ENCODE measurements around the gene GARNL3.

GARNL3 gene

GRCh38 chr9:127283917-127284497 lies 19.4 kb downstream of the GARNL3 start:
- TF ChIP-seq CTCF (IDR thresholded peaks at IDR 0.05): no peak
- Histone ChIP-seq H3K27ac (no peak overlapping the region), H3K4me3 (no peak overlapping the region)
- no peak for DNase-seq (ENCODE audit: low spot score)

- Histone ChIP-seq H3K4me3 (no peak overlapping the region), H3K27ac (no peak overlapping the region)
- DNase-seq (ENCODE audit: low spot score): no peak
- TF ChIP-seq CTCF (IDR thresholded peaks at IDR 0.05): no peak
These were observed 21.4 kb downstream of the GARNL3 start for GRCh38 chr9:127285965-127286364.

- no peak for DNase-seq (ENCODE audit: low spot score)
- no peak overlapping the region for H3K4me3 ChIP-seq
- H3K27ac ChIP-seq: no peak overlapping the region
- no peak for TF ChIP-seq CTCF (IDR thresholded peaks at IDR 0.05)
These were observed 26.0 kb downstream of the GARNL3 start for GRCh38 chr9:127290561-127291065.

GRCh38 chr9:127291246-127291778 lies 26.7 kb downstream of the GARNL3 start:
- TF ChIP-seq CTCF (IDR thresholded peaks at IDR 0.05): no peak
- no peak for DNase-seq (ENCODE audit: low spot score)
- Histone ChIP-seq H3K27ac (no peak overlapping the region), H3K4me3 (no peak overlapping the region)

GRCh38 chr9:127292415-127292814 lies 27.8 kb downstream of the GARNL3 start:
- H3K4me3 ChIP-seq: no peak overlapping the region
- H3K27ac ChIP-seq: no peak overlapping the region
- no peak for TF ChIP-seq CTCF (IDR thresholded peaks at IDR 0.05)
- no peak for DNase-seq (ENCODE audit: low spot score)

- Histone ChIP-seq H3K4me3 (no peak overlapping the region), H3K27ac (peak overlapping the region in 1 of 2 donors; percentile 21)
- TF ChIP-seq CTCF (IDR thresholded peaks at IDR 0.05): no peak
- DNase-seq (ENCODE audit: low spot score): no peak
These were observed 28.8 kb downstream of the GARNL3 start for GRCh38 chr9:127293328-127293727.

GRCh38 chr9:127293767-127294166 lies 29.2 kb downstream of the GARNL3 start:
- DNase-seq (ENCODE audit: low spot score): no peak
- Histone ChIP-seq H3K4me3 (no peak overlapping the region), H3K27ac (peak overlapping the region in 1 of 2 donors; percentile 21)
- no peak for TF ChIP-seq CTCF (IDR thresholded peaks at IDR 0.05)

Measured in coronary artery (tissue), 2 donors.